ENCODE results near the gene GLYATL1. TPM values are rescaled to one million over a fixed set of nuclear protein-coding genes. Genes with fewer than 3 reads are reported as not detected.

The GLYATL1 gene
- total RNA-seq, 4 donors from 2014 or later, result 3.9 TPM; not detected in 3

GRCh38 chr11:58945663-58946062, 6.4 kb downstream of the GLYATL1 start:
- Histone ChIP-seq H3K4me3 (no peak overlapping the region), H3K27me3 (no peaks in the 10 kb centered on the region), H3K27ac (no peak overlapping the region), H3K9me3 (no peaks in the 10 kb centered on the region), H3K4me1 (no peaks in the 10 kb centered on the region), H3K36me3 (no peaks in the 10 kb centered on the region)
- ATAC-seq, result no peak
- TF ChIP-seq POLR2A (IDR thresholded peaks at IDR 0.05) (no peak), EP300 (IDR thresholded peaks at IDR 0.05) (no peak), POLR2AphosphoS5 (IDR thresholded peaks at IDR 0.05) (no peak)
- TF ChIP-seq, protein P1, sequence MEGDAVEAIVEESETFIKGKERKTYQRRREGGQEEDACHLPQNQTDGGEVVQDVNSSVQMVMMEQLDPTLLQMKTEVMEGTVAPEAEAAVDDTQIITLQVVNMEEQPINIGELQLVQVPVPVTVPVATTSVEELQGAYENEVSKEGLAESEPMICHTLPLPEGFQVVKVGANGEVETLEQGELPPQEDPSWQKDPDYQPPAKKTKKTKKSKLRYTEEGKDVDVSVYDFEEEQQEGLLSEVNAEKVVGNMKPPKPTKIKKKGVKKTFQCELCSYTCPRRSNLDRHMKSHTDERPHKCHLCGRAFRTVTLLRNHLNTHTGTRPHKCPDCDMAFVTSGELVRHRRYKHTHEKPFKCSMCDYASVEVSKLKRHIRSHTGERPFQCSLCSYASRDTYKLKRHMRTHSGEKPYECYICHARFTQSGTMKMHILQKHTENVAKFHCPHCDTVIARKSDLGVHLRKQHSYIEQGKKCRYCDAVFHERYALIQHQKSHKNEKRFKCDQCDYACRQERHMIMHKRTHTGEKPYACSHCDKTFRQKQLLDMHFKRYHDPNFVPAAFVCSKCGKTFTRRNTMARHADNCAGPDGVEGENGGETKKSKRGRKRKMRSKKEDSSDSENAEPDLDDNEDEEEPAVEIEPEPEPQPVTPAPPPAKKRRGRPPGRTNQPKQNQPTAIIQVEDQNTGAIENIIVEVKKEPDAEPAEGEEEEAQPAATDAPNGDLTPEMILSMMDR (IDR thresholded peaks at IDR 0.05), result no peak

DNA sequence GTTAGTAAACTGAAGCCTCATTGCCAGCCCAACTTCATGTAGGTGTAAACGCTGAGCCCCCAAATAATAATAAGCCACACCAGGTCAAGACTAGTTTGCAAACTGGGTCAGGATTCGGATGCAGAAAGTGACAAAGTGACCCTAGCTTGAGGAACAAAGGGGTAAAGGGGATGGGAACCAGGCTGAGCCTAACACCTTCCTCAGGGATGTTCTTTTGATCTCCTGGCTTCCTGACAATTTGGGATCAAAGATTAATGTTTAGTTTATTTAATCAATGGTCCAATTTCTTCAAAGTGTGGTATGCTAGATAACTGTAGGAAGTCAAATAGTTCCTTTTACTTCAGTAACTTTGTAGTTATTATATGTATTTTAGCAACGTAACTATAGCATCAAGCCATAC, 9.9 kb downstream of the GLYATL1 start:
- Histone ChIP-seq H3K9me3 (no peaks in the 10 kb centered on the region), H3K4me3 (no peak overlapping the region), H3K27me3 (no peaks in the 10 kb centered on the region), H3K36me3 (no peaks in the 10 kb centered on the region), H3K27ac (no peak overlapping the region), H3K4me1 (no peaks in the 10 kb centered on the region)
- no peak for ATAC-seq
- TF ChIP-seq, protein P1 (IDR thresholded peaks at IDR 0.05), result no peak
- no peak for TF ChIP-seq EP300 (IDR thresholded peaks at IDR 0.05)
- no peak for TF ChIP-seq POLR2AphosphoS5 (IDR thresholded peaks at IDR 0.05)
- TF ChIP-seq POLR2A (IDR thresholded peaks at IDR 0.05), result no peak
- WGBS, 2 donors (ENCODE audit: low coverage in 1 of 2), result 60 to 69% methylated on average over 3 of the region's 3 CpGs

DNA sequence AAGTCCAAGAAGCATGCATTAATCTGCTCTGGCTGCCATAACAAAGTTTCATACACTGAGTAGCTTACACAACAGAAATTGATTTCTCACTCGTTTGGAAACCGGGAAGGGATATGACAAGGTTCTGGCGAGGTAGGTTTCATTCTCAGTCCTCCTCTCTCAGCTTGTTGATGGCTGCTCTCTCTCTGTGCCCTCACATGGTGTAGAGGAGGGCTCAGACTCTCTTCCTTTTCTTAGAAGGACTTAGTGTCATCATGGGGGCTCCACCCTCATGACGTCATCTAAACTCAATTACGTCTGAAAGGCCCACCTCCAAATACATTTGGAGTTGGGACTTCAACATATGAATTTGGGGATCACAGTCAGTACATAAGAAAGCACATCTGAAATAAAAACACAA, 18.6 kb downstream of the GLYATL1 start:
- 51 to 53% methylated on average over 3 to 4 of the region's 5 CpGs for WGBS, 2 donors (ENCODE audit: low coverage in 1 of 2)
- TF ChIP-seq EP300 (IDR thresholded peaks at IDR 0.05) (no peak), POLR2A (IDR thresholded peaks at IDR 0.05) (no peak), POLR2AphosphoS5 (IDR thresholded peaks at IDR 0.05) (no peak)
- TF ChIP-seq, protein P1 (IDR thresholded peaks at IDR 0.05), result no peak
- H3K4me1 ChIP-seq, result no peaks in the 10 kb centered on the region
- H3K27ac ChIP-seq, result no peak overlapping the region
- H3K27me3 ChIP-seq, result peaks cover 4% of the 10 kb centered on the region
- no peak overlapping the region for H3K4me3 ChIP-seq
- H3K9me3 ChIP-seq, result no peaks in the 10 kb centered on the region
- no peaks in the 10 kb centered on the region for H3K36me3 ChIP-seq
- ATAC-seq, result no peak

DNA sequence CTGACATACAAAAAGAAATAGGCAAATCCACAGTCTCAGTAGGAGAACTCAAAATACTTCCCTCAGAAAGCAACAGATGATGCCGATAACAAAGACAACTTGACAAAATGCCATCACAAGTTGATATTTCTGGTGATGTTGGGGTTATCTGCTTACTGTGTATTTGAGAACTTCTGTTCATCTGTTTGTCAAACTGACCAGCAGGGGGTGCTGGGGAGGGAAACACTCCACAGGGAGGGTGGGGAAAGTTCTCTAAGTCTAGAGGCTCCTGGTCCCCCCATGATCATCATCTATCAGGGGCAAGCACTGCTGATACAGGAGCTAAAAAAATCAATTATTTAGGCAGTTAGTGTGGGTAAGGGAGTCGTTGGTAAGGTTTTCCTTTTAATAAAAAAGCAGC, 19.2 kb downstream of the GLYATL1 start:
- H3K36me3 ChIP-seq, result no peaks in the 10 kb centered on the region
- no peak for ATAC-seq
- peaks cover 10% of the 10 kb centered on the region for H3K27me3 ChIP-seq
- H3K4me3 ChIP-seq, result no peak overlapping the region
- H3K27ac ChIP-seq, result no peak overlapping the region
- TF ChIP-seq POLR2A (IDR thresholded peaks at IDR 0.05), result no peak
- TF ChIP-seq, protein P1 (IDR thresholded peaks at IDR 0.05), result peak in 2 of 4 experiments; percentile 10 to 17
- H3K4me1 ChIP-seq, result no peaks in the 10 kb centered on the region
- WGBS, 2 donors (ENCODE audit: low coverage in 1 of 2), result 59 to 65% methylated on average over 2 of the region's 2 CpGs
- no peaks in the 10 kb centered on the region for H3K9me3 ChIP-seq

- no peak for ATAC-seq
Measured at GRCh38 chr11:58963551-58964104, 24.3 kb downstream of the GLYATL1 start.

More at GRCh38 chr11:58963551-58964104, 24.3 kb downstream of the GLYATL1 start:
- H3K9me3 ChIP-seq, result no peaks in the 10 kb centered on the region
- no peak overlapping the region for H3K4me3 ChIP-seq
- no peaks in the 10 kb centered on the region for H3K36me3 ChIP-seq
- WGBS, 2 donors (ENCODE audit: low coverage in 1 of 2), result 23 to 25% methylated on average over 4 to 10 of the region's 27 CpGs
- peaks cover 39% of the 10 kb centered on the region for H3K27me3 ChIP-seq
- no peak overlapping the region for H3K27ac ChIP-seq
- no peaks in the 10 kb centered on the region for H3K4me1 ChIP-seq
- TF ChIP-seq POLR2A (IDR thresholded peaks at IDR 0.05), result no peak
- TF ChIP-seq POLR2AphosphoS5 (IDR thresholded peaks at IDR 0.05), result no peak
- TF ChIP-seq, protein P1 (IDR thresholded peaks at IDR 0.05), result no peak
- TF ChIP-seq EP300 (IDR thresholded peaks at IDR 0.05), result no peak
